ENCODE measurements around the gene CELF3.

DNA sequence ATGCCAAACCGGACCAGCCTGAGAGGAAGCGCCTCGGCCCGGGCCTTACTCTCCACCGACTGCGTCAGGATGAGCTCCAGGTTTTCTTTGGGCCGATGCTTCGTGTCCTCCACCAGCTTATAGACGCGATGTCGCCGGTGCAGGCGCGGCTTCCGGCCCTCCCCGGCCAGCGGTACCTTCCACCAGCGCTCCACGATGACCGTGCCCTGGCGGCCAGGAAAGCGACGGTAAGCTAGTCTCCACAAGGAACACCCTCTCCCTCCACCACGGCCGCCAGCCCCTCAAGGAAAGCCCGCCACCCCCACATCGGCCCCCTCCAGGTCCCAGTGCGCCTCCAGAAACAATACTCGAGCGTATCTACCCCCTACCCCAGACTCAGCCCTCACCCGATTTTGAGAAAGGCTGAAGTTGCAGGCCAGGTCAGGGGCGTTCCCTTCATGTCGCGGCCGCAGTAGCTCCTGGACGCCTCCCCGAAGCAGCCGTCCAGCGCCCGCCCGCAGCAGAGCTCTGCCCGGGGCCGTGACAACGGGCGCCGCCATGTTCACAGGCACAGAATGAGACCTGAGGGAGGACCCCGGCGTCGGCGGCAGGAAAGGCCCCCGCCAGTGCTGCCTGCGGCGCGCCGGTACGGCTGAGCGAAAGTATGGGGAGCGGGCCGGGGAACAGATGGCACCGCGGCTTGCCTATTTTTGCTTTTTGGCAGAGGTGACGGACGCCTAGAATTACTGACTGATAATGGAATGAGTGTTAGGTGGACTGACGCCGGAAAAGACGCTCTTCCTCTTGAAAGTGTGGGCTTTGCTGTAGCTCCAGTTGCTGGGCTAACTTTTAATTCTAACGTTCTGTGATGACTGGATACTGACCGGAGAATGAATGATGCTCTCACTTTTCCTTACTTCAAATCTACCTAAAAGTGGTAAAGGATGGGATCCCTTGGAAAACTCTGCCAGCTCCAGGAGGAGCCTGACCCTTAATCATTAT, 46.6 kb upstream of the CELF3 start, which contains the start of gene MRPL9:
- TF ChIP-seq CTCF (IDR thresholded peaks at IDR 0.05) (no peak), SIN3A (IDR thresholded peaks at IDR 0.05; ENCODE audit: borderline replicate concordance, insufficient read depth, low read depth, low read length) (peak; percentile 51; the same call in 1 of the 2 replicates)

All from Panc1 (cell line).